HG02970 (cell line): ENCODE data around the gene MDC1.

Experiments used
- ATAC-seq: cut with Tn5 transposase; IDR thresholded peaks from one replicate; pipeline ENCODE4 v1.9.1; 2021; ENCODE audit warnings: mild to moderate bottlenecking, moderate library complexity, moderate number of reproducible peaks; ENCODE audit not compliant: unreplicated experiment, low FRiP score

Gene MDC1

GRCh38 chr6:30748851-30749540 lies 31.9 kb upstream of the MDC1 start:
- no peak for ATAC-seq

- no peak for ATAC-seq
These were observed 31.1 kb upstream of the MDC1 start for GRCh38 chr6:30747902-30748769.

- no peak for ATAC-seq
These were observed 30.2 kb upstream of the MDC1 start for GRCh38 chr6:30747300-30747687.

- no peak for ATAC-seq
These were observed 27.1 kb upstream of the MDC1 start, which contains the start of gene IER3 for GRCh38 chr6:30744054-30744805. Gene IER3, minus strand, starts transcription at chr6:30744547. Its CDS starts 29 bp downstream, at chr6:30744518.

- ATAC-seq: peak; percentile 1
These were observed 26.3 kb upstream of the MDC1 start for GRCh38 chr6:30743099-30744053.

- ATAC-seq: peak; percentile 73
These were observed 25.4 kb upstream of the MDC1 start, which contains the start of gene FLOT1 for GRCh38 chr6:30742316-30743098. Gene FLOT1, minus strand, starts transcription at chr6:30742687. Its CDS starts 498 bp downstream, at chr6:30742189.

- no peak for ATAC-seq
These were observed 24.8 kb upstream of the MDC1 start for GRCh38 chr6:30741789-30742315.

GRCh38 chr6:30741063-30741779 lies 24.1 kb upstream of the MDC1 start:
- no peak for ATAC-seq

- ATAC-seq: no peak
These were observed 23.4 kb upstream of the MDC1 start for GRCh38 chr6:30740540-30740870.

- no peak for ATAC-seq
These were observed 21.5 kb upstream of the MDC1 start for GRCh38 chr6:30738532-30738931.

- no peak for ATAC-seq
These were observed 18.7 kb upstream of the MDC1 start for GRCh38 chr6:30735668-30736314.

GRCh38 chr6:30732237-30732943 lies 15.3 kb upstream of the MDC1 start:
- ATAC-seq: no peak

- no peak for ATAC-seq
These were observed 13.7 kb upstream of the MDC1 start for GRCh38 chr6:30730601-30731435.

GRCh38 chr6:30727920-30728553 lies 11.0 kb upstream of the MDC1 start:
- no peak for ATAC-seq

GRCh38 chr6:30726506-30727413 lies 9.7 kb upstream of the MDC1 start:
- no peak for ATAC-seq
